Left hindlimb (tissue), 1 donor: ENCODE results near the gene HCN1.

ENCODE experiments used
- DNase-seq: peaks from one replicate; pipeline ENCODE4 v3.0.0-alpha.2; 2018

The HCN1 gene

DNA sequence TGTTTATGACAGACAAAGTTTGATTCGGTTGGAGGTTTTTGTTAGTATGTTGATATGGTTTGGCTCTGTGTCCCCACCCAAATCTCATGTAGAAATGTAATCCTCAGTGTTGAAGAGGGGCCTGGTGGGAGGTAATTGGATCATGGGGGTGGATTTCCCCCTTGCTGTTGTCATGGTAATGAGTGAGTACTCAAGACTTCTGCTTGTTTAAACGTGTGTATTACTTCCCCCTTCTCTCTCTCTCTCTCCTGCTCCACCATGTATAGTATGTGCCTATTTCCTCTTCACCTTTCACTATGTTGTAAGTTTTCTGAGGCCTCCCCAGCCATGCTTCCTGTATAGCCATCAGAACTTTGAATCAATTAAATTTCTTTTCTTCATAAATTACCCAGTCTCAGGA is 415.1 kb downstream of the HCN1 start:
- no peak for DNase-seq

DNA sequence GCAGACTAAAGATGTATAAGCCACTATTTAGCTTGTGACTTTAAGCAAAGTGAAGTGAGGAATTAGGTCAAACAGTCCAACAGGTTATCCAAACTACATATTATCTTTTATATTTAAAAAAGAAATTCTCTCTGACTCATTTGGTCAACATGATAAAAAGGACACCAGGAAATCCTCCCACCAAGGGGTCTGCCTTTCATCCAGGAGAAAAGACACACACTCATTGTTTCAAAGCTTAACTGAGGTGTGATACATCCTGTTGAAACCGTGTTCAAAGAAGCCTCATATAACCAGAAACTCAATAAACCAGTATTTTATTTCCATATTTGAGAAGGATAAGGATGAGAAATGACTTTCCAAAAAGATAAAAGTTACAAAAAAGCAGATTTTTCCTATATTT is 417.1 kb downstream of the HCN1 start:
- DNase-seq, result no peak

DNA sequence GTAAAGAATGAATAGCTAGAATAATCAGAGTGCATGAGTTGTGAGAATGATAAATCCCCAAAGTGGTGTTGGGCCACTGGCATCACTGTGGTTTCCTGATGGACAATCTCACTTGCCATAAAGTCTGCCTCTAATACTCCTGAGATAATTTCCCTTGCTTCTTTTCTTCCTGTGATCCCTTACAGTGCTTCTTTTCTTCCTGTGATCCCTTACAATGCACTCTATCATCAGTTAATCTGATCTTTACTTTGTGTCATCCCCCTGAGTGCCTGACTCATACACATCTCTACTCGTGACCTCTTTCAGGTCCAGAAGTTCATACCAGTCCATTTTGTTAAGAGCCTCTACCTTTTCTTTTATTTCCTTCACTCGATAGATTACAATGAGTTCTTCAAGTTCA is 418.3 kb downstream of the HCN1 start:
- no peak for DNase-seq

DNA sequence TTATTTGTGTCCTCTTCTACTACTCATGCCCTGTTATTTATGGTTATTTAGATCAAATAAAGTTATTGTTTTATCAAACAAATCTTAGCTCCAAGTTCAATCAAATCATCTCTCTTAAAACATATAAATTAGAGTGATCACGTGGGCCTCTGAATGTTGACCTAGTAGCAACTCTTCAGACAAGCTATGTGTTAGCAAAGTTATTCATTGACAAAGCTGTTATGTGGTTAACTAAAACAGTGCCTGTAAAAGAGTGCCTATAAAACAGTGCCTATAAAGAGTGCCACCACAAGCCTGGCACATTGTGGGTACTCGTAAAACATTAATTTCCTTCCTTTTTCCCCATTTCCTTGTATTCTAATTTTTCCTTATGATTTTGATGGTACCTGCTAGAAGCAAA is 421.9 kb downstream of the HCN1 start:
- no peak for DNase-seq

DNA sequence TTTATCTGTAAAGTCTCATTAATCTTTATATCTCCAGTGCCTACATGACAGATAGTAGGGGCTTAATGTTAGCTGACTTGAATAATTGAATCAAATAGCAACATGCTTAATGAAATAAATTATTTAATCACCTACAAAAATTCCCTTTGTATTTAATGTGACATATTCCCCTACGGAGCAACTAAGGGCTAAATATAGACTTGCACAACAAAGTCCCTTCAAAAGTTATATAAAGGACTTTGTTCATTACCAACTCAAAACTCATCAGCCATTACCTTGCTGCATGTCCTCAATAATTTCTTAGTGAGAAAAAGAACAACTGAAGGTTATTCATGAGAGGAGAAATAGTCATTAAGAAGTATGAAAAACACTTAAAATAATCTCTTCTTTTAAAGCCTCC is 424.6 kb downstream of the HCN1 start:
- no peak for DNase-seq

DNA sequence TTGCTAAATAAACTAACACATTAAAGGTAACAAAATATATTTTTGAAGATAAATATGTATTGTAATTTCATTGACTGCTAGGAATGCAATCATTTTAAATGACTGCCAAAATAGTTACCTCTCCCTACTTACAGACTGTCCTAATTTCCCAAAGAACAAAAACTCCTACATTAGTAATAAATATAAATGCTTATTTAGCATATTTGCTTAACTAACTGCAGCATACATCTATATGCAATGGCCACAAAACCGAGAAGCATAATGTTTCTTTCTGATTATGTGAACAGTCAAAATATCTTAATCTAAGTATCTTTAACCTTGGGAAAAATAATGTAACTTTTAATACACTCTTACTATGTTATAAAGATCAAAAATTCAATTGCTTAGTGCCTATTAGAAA is 431.7 kb downstream of the HCN1 start:
- DNase-seq, result no peak

DNA sequence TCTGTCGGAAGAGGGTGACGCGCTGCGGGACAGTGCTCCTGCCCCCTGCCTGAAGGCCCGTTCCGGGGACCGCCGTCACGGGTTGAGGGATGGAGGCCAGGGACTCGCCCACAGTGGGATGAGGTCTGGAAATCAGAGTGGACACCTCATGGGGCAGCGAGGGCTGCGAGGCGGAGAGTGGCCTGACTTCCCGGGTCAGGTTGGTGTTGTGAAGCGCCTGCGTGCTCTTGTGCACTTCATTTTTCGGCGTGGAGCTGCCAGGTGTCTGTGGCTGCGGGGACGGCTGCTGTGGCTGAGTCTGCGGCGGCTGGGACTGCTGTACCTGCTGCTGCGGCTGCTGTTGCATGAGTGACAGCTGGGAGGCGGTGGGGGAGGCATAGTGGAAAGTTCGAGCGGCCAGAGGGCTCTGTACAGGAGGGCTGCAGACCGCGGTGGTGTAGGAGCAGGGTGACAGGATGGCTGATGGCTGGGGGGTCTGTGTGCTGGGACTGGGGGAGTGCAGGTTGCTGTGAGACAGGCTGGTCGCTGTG is 434.1 kb downstream of the HCN1 start:
- no peak for DNase-seq

DNA sequence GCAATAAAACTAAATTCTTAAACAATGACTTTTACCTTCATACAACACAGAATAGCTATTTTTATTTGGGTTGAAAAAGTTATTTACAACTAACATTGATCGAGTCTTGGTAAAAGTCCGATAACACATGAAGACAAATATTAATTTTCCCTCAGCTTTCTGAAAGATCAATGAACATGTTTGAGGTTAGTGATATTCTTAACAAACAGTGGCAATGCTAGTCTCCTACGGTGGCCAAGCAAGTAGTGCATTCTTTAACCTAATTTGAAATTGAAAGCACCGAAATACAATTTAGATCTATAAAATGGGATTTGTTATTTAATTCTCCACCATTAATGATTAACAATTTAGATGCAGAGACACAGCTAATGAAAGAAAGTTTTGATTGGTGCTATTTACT is 435.1 kb downstream of the HCN1 start:
- no peak for DNase-seq

DNA sequence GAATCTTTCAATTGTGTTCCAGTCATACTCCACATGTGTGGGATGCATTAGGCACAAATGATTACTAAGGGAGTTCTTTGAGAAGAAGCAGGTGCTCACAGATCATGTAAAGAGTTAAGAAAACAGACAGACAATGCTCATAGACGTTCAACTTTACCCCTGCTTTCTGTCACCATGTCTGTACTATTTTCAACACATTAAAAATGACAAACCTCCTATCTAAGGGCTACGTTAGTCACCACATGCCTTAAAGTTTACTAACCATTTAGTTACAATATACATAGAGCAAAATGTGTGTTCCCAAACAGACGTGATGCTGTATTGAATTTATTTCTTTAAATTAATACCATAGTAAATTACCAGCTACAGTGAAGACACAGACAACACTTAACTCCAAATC is 435.9 kb downstream of the HCN1 start:
- no peak for DNase-seq

DNA sequence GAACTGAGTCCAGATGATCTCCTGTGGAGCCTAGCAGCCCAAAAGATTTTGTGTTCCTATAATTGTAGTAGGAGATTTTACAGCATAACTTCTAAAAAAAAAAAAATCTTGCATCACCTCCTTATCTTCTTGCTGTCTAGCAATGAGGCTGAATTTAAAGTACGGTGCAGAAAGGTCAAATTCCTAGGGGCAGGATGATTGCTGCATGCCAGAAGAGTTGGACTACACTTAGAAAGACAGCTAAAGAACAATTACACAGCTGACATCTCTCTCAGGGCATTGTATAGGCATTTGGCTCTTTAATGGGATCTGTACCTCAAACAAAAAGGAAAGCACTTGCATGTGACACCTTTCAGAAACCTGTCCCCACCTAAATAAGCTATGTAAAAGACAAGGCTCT is 443.2 kb downstream of the HCN1 start:
- no peak for DNase-seq

DNA sequence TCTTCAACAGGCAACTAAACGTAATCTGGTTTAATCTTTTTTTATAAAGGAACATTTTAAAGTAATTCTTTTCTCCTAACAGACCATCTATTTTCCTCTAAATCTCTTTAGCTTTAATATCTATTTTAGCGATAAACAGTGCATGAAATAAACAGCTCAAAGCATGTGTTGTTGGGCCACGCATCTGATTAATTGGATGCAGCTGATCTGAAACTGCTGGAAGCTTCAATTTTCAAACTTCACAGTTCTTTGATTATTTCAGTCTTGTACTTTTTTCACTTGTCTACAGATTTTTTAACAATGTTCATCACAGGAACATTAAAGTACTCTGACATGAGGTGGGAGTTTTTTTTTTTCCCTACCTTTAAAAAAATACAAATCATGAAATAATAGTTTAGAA is 443.6 kb downstream of the HCN1 start:
- DNase-seq, result no peak

DNA sequence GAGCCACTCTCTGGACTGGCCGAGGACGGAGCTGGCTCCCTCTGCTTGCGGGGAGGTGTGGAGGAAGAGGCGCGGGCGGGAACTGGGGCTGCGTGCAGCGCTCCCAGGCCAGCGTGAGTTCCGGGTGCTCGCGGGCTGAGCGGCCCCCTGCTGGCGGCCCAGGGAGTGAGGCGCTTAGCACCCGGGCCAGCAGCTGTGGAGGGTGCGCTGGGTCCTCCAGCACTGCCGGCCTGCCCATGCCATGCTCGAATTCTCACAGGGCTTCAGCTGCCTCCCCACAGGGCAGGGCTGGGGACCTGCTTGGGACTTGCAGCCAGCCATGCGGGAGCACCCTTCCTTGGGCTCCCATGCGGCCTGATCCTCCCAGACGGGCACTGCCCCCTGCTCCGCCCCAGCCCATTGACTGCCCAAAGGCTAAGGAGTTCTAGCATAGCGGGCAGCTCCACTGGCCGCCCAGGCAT is 470.6 kb downstream of the HCN1 start:
- DNase-seq, result no peak

DNA sequence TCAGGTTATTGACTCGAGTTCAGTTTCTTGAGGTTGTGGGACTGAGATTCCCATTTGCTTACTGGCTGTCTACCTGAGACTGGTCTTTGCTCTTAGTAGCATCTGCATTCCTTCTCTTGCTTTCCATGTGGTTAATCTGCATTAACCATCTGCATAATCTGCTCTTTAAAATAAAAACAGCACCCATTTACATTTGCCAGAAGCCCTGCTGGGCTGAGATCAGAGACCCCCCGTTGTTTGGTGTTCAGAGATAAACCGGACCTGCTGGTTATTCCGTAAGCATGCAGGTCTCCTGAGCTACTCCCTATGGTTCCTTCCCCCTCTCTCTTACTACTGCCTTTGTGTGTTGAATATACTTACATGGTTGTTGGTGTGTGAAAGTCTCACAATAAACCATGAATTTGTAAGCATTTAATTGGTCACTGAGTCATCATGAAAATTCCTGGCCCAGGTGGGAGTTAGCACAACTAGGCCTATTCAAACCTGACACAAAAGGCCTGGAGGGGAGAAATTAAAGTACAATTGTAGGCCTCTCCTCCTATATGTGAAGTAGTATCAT is 490.7 kb downstream of the HCN1 start:
- DNase-seq, result no peak
